DOHH2 (cell line): ENCODE results near the gene CDKN2AIP.
"Not testable (repeated sequence)": the region's sequence is repeated elsewhere in the genome, so short reads cannot be mapped to it uniquely, and the experiment has no call there.

ENCODE experiments used
- H3F3A ChIP-seq: fragments of 200-600 bp; sonication (generic), shearing (Covaris generic); 2 replicates; pipeline ENCODE4 v1.6.0; 2016; ENCODE audit warnings: antibody characterized with exemption, mild to moderate bottlenecking; ENCODE audit not compliant: control insufficient read depth, insufficient read depth
- H3K27ac ChIP-seq: fragments of 200-600 bp; sonication (generic); 2 replicates; pipeline ENCODE4 v1.5.1; 2014; ENCODE audit warnings: low read depth, mild to moderate bottlenecking, low read length, moderate library complexity
- H3K27me3 ChIP-seq: fragments of 200-600 bp; sonication (generic); 2 replicates; pipeline ENCODE4 v1.6.1; 2014; ENCODE audit warnings: mild to moderate bottlenecking, low read length, mixed read lengths; ENCODE audit not compliant: control insufficient read depth
- H3K36me3 ChIP-seq: fragments of 200-600 bp; sonication (generic); 2 replicates; pipeline ENCODE4 v1.6.1; 2014; ENCODE audit warnings: mild to moderate bottlenecking, low read length, moderate library complexity, mixed read lengths; ENCODE audit not compliant: control insufficient read depth
- H3K4me1 ChIP-seq: fragments of 200-600 bp; sonication (generic); 2 replicates; pipeline ENCODE4 v1.6.1; 2014; ENCODE audit warnings: mild to moderate bottlenecking, low read length, mixed read lengths; ENCODE audit not compliant: control insufficient read depth
- H3K4me2 ChIP-seq: fragments of 200-600 bp; sonication (generic); 2 replicates; pipeline ENCODE4 v1.6.0; 2014; ENCODE audit warnings: mild to moderate bottlenecking, low read length, moderate library complexity
- H3K4me3 ChIP-seq: fragments of 200-600 bp; sonication (generic); 2 replicates; pipeline ENCODE4 v1.5.1; 2014; ENCODE audit warnings: mild to moderate bottlenecking, low read length, mixed read lengths
- H3K79me2 ChIP-seq: fragments of 200-600 bp; sonication (generic); 2 replicates; pipeline ENCODE4 v1.6.1; 2014; ENCODE audit warnings: mild to moderate bottlenecking, low read length, mixed read lengths; ENCODE audit not compliant: control insufficient read depth
- H3K9me2 ChIP-seq: fragments of 200-600 bp; sonication (generic); replicated peaks from 2 replicates; pipeline ENCODE4 v1.6.1; 2014; ENCODE audit warnings: mild to moderate bottlenecking, low read length, mixed read lengths; ENCODE audit not compliant: control insufficient read depth
- H3K9me3 ChIP-seq: fragments of 200-600 bp; sonication (generic); 2 replicates; pipeline ENCODE4 v1.6.1; 2014; ENCODE audit warnings: antibody characterized with exemption, low read length, mixed read lengths; ENCODE audit not compliant: control insufficient read depth, insufficient read depth
- H4K20me1 ChIP-seq: fragments of 200-600 bp; sonication (generic); 2 replicates; pipeline ENCODE4 v1.6.0; 2014; ENCODE audit warnings: low read depth, mild to moderate bottlenecking, antibody characterized with exemption, low read length, moderate library complexity; ENCODE audit not compliant: control insufficient read depth, insufficient read depth
- EZH2phosphoT487 ChIP-seq: fragments of 200-600 bp; sonication (generic); IDR thresholded peaks from 2 replicates; pipeline ENCODE4 v1.6.1; 2017; ENCODE audit warnings: borderline replicate concordance, mild to moderate bottlenecking, antibody characterized with exemption, low read length, moderate library complexity, mixed read lengths
- TF ChIP-seq, protein P1 (sequence below): fragments of 200-600 bp; sonication (generic); IDR thresholded peaks from one replicate; pipeline ENCODE4 v1.5.1; 2014; ENCODE audit warnings: antibody characterized with exemption, mild to moderate bottlenecking, low read depth, low read length; ENCODE audit not compliant: poor library complexity, severe bottlenecking

CDKN2AIP gene

DNA sequence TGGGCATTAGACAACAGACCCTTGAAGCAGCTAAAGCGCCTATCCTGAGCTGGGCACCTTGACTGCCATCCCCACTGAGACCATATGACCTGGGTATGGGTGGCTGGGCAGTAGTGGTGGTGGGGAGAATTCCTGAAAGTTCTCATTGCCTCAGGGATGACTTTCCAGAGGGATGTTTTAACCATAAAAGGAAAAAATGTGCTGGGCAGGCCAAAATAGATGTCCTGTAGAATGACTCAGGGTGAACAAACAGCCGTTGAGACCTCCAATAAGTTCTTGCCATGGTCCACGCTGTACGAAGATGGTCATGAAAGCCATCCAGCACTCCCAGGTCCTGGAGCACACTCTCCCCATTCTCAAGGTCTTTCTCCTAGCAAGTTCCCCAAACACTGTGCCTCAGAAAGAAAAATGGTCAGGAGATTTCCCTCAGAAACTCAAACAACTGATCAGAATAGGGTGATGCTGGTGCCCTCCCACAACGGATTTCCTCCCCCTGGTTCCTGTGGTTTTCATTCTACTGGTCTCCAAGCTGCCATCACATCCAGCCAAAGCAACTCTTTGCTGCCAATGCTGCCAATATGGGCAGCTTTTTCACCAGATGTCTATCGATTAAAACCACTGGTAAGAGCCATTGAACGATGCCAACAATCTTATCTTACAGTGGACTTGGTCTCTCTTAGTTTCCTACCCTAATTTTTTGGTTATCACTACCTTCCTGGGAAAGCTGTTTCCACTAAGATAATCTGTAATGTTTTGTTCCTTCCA lies 11.2 kb downstream of the CDKN2AIP start:
- H3K36me3 ChIP-seq: peaks cover 11% of the 10 kb centered on the region
- no peaks in the 10 kb centered on the region for H3K27me3 ChIP-seq
- H3F3A ChIP-seq: peaks cover 14% of the 10 kb centered on the region
- H3K4me1 ChIP-seq: no peaks in the 10 kb centered on the region
- no peaks in the 10 kb centered on the region for H4K20me1 ChIP-seq
- H3K4me2 ChIP-seq: no peak overlapping the region
- H3K9me3 ChIP-seq: no peaks in the 10 kb centered on the region
- H3K79me2 ChIP-seq: no peaks in the 10 kb centered on the region
- no peaks in the 10 kb centered on the region for H3K9me2 ChIP-seq
- H3K27ac ChIP-seq: no peak overlapping the region
- H3K4me3 ChIP-seq: no peak overlapping the region
- no peak for TF ChIP-seq EZH2phosphoT487
- TF ChIP-seq, protein P1, sequence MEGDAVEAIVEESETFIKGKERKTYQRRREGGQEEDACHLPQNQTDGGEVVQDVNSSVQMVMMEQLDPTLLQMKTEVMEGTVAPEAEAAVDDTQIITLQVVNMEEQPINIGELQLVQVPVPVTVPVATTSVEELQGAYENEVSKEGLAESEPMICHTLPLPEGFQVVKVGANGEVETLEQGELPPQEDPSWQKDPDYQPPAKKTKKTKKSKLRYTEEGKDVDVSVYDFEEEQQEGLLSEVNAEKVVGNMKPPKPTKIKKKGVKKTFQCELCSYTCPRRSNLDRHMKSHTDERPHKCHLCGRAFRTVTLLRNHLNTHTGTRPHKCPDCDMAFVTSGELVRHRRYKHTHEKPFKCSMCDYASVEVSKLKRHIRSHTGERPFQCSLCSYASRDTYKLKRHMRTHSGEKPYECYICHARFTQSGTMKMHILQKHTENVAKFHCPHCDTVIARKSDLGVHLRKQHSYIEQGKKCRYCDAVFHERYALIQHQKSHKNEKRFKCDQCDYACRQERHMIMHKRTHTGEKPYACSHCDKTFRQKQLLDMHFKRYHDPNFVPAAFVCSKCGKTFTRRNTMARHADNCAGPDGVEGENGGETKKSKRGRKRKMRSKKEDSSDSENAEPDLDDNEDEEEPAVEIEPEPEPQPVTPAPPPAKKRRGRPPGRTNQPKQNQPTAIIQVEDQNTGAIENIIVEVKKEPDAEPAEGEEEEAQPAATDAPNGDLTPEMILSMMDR: no peak

DNA sequence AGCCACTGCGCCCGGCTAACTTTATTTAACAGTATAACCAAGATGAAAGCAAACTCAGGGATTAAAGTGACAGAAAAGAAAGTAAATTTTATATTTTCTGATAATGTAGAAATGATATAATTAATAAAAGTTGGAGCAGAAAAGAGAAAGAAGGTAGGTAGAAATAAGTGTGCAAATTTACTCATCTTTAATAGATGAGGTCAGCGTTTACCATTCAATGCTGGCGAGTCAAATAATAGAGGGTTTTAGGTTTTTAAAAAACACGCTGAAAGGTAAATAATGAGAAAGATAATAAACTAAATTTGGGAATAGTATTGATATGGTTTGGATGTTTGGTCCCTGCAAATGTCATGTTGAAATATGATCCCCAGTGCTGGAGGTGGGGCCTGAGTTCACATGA lies 13.6 kb downstream of the CDKN2AIP start:
- H3K27me3 ChIP-seq: no peaks in the 10 kb centered on the region
- H3K36me3 ChIP-seq: no peaks in the 10 kb centered on the region; the same call in 1 of the 2 replicates
- H3K79me2 ChIP-seq: no peaks in the 10 kb centered on the region
- no peak overlapping the region for H3K4me2 ChIP-seq
- no peaks in the 10 kb centered on the region for H3F3A ChIP-seq
- no peaks in the 10 kb centered on the region for H3K4me1 ChIP-seq
- H4K20me1 ChIP-seq: no peaks in the 10 kb centered on the region
- H3K9me2 ChIP-seq: no peaks in the 10 kb centered on the region
- H3K27ac ChIP-seq: no peak overlapping the region
- no peaks in the 10 kb centered on the region for H3K9me3 ChIP-seq
- TF ChIP-seq, protein P1: no peak
- TF ChIP-seq EZH2phosphoT487: no peak
- H3K4me3 ChIP-seq: no peak overlapping the region

DNA sequence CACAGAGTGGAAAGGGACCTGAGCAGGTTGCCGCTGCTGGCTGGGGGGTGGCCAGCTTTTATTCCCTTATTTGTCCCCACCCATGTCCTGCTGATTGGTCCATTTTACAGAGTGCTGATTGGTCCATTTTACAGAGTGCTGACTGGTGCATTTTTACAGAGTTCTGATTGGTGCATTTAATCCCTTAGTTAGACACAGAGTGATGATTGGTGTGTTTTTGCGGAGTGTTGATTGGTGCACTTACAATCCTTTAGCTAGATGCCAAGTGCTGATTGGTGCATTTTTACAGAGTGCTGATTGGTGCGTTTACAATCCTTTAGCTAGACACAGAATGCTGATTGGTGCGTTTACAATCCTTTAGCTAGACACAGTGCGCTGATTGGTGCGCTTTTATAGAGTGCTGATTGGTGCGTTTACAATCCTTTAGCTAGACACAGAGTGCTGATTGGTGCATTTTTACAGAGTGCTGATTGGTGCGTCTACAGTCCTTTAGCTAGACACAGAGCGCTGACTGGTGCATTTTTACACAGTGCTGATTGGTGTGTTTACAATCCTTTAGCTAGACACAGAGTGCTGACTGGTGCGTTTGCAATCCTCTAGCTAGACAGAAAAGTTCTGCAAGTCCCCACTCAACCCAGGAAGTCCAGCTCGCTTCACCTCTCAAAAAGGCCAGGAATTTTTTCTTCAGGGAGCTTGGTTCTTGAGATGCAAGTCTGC lies 19.6 kb downstream of the CDKN2AIP start:
- H3F3A ChIP-seq, H3K79me2 ChIP-seq, H4K20me1 ChIP-seq, H3K9me3 ChIP-seq, H3K36me3 ChIP-seq, H3K27me3 ChIP-seq, H3K27ac ChIP-seq, H3K4me1 ChIP-seq, H3K4me2 ChIP-seq, H3K4me3 ChIP-seq, H3K9me2 ChIP-seq: not testable (repeated sequence)

DNA sequence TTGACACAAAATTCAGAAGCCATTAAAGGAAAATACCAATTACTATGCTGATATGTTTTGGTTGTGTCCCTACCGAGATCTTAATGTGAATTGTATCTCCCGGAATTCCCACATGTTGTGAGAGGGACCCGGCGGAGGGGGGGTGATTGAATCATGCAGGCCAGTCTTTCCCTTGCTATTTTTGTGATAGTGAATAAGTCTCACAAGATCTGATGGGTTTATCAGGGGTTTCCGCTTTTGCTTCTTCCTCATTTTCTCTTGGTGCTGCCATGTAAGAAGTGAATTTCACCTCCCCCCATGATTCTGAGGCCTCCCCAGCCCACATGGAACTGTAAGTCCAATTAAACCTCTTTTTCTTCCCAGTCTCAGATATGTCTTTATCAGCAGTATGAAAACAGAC lies 21.4 kb downstream of the CDKN2AIP start:
- not testable (repeated sequence) for H3K9me3 ChIP-seq, H3K36me3 ChIP-seq, H3K4me3 ChIP-seq, H3K9me2 ChIP-seq, H4K20me1 ChIP-seq, H3K27me3 ChIP-seq, H3K79me2 ChIP-seq, H3K4me2 ChIP-seq, H3F3A ChIP-seq, H3K4me1 ChIP-seq, H3K27ac ChIP-seq
